Duodenal mucosa (tissue), 2 donors: ENCODE results near the gene MMP28.

Experiments used
- H3K27ac ChIP-seq: one replicate; pipeline ENCODE4 v1.7.0; 2013; ENCODE audit warnings: low read depth, low read length
- H3K27me3 ChIP-seq, 2 donors: one replicate each; pipeline ENCODE4 v1.7.0; 2013; ENCODE audit warnings: low read length in 2 of 2, control low read depth in 1 of 2; ENCODE audit not compliant: insufficient read depth in 2 of 2, control insufficient read depth in 1 of 2
- H3K36me3 ChIP-seq, 2 donors: one replicate each; pipeline ENCODE4 v1.7.0; 2013; ENCODE audit warnings: low read length in 2 of 2, control low read depth in 1 of 2; ENCODE audit not compliant: insufficient read depth in 2 of 2, control insufficient read depth in 1 of 2
- H3K4me1 ChIP-seq, 2 donors: one replicate each; pipeline ENCODE4 v1.7.0; 2013; ENCODE audit warnings: low read length in 2 of 2, control low read depth in 1 of 2; ENCODE audit not compliant: insufficient read depth in 2 of 2, control insufficient read depth in 1 of 2
- H3K4me3 ChIP-seq, 2 donors: one replicate each; pipeline ENCODE4 v1.7.0; 2013; ENCODE audit warnings: low read length in 2 of 2, low read depth in 1 of 2
- H3K9ac ChIP-seq, 2 donors: one replicate each; pipeline ENCODE4 v1.7.0; 2013; ENCODE audit warnings: low read length in 2 of 2, low read depth in 1 of 2
- H3K9me3 ChIP-seq, 2 donors: one replicate each; pipeline ENCODE4 v1.7.0; 2013; ENCODE audit warnings: low read length in 2 of 2, control low read depth in 1 of 2; ENCODE audit not compliant: control insufficient read depth in 1 of 2

MMP28 gene

DNA sequence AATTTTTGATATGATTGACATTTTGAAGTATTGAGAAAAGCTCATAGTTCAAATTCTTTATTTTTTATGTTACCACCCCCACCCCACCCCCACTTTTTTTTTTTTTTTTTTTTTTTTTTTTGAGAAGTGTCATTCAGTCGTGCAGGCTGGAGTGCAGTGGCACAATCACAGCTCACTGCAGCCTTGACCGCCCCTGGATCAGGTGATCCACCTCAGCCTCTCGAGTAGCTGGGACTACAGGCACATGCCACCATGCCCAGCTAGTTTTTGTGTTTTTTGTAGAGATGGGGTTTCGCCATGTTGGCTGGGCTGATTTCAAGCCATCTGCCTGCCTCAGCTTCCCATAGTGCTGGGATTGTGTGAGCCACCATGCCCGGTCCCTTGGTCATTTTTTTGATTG is 21.3 kb upstream of the MMP28 start:
- Histone ChIP-seq H3K4me3 (no peak overlapping the region), H3K27me3 (no peaks in the 10 kb centered on the region), H3K27ac (no peak overlapping the region), H3K4me1 (peaks cover 4 to 7% of the 10 kb centered on the region in 2 donors), H3K9ac (no peak overlapping the region), H3K9me3 (no peaks in the 10 kb centered on the region), H3K36me3 (peaks cover 6 to 34% of the 10 kb centered on the region in 2 donors)

DNA sequence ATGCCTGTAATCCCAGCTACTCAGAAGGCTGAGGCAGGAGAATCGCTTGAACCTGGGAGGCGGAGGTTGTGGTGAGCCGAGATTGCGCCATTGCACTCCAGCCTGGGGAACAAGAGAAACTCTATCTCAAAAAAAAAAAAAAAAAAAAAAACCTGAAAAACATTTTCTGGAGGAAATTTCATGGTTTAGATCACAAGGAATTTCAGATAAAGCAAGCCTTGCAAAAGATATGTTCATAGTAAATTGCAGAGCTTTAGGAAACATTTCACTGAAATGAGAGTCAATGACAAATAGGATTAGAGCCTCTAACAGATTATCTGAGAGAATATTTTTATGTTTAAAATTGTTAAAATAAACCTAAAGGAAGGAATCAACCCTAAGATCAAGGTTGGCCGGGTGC is 17.0 kb upstream of the MMP28 start:
- Histone ChIP-seq H3K9ac (no peak overlapping the region), H3K36me3 (peaks cover 0 to 6% of the 10 kb centered on the region in 2 donors), H3K4me3 (no peak overlapping the region), H3K27me3 (no peaks in the 10 kb centered on the region), H3K27ac (no peak overlapping the region), H3K4me1 (peaks cover 24 to 28% of the 10 kb centered on the region in 2 donors), H3K9me3 (no peaks in the 10 kb centered on the region)

DNA sequence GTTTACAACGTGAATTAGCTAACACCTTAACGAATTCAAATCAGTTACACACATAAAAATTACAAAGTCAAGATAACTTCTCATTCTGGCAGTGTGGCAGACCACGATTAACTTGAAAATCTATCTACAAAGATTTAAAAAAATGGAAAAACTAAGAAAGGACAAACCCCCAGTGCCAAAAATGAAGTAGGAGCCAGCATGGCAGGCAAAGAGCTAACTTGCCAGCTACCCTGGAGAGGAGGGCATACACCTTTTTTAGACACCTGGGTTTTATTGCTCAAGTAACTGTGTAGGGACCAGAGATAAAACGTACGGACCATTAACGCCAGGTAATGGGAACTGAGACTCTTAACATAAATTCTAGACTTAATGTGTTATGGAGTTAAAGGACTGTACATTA is 16.3 kb upstream of the MMP28 start:
- Histone ChIP-seq H3K27ac (no peak overlapping the region), H3K9ac (no peak overlapping the region), H3K36me3 (no peaks in the 10 kb centered on the region), H3K27me3 (no peaks in the 10 kb centered on the region), H3K4me1 (peaks cover 24 to 28% of the 10 kb centered on the region in 2 donors), H3K4me3 (no peak overlapping the region), H3K9me3 (no peaks in the 10 kb centered on the region)

DNA sequence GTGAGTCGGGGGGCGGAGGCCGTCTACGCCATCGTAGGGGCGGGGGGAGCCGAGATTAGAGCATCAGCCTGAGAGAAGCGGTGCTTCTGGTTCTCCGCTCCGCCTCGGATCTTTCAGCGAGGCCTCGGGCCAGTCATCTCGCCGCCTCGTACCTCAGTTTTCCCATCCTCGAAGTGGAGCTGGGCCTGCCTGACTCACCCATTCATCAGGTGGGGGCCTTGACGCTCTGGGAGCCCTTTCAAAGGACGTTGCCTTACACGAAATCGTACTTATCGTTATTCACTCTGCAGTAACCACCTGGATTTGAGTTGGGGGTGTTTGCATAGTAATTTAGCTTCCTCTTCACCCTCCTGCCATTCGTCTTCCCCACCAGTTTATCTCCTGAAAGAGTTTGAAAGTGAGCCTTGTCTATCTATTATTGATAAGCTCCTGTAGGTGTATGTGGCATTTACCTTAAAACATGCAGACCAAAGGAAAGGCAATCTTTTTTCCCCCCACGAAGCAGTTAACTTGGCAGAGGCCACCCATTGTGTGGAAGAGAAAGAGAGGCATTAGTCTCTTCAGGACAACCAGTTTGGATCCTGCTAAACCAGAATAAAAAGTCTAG is 14.5 kb upstream of the MMP28 start:
- H3K27me3 ChIP-seq, result no peaks in the 10 kb centered on the region
- H3K27ac ChIP-seq, result peak overlapping the region; percentile 95
- peak overlapping the region; percentile 59 to 82 for H3K9ac ChIP-seq
- no peaks in the 10 kb centered on the region for H3K36me3 ChIP-seq
- H3K9me3 ChIP-seq, result no peaks in the 10 kb centered on the region
- peak overlapping the region; percentile 87 to 96 for H3K4me3 ChIP-seq
- peaks cover 24 to 28% of the 10 kb centered on the region in 2 donors for H3K4me1 ChIP-seq

DNA sequence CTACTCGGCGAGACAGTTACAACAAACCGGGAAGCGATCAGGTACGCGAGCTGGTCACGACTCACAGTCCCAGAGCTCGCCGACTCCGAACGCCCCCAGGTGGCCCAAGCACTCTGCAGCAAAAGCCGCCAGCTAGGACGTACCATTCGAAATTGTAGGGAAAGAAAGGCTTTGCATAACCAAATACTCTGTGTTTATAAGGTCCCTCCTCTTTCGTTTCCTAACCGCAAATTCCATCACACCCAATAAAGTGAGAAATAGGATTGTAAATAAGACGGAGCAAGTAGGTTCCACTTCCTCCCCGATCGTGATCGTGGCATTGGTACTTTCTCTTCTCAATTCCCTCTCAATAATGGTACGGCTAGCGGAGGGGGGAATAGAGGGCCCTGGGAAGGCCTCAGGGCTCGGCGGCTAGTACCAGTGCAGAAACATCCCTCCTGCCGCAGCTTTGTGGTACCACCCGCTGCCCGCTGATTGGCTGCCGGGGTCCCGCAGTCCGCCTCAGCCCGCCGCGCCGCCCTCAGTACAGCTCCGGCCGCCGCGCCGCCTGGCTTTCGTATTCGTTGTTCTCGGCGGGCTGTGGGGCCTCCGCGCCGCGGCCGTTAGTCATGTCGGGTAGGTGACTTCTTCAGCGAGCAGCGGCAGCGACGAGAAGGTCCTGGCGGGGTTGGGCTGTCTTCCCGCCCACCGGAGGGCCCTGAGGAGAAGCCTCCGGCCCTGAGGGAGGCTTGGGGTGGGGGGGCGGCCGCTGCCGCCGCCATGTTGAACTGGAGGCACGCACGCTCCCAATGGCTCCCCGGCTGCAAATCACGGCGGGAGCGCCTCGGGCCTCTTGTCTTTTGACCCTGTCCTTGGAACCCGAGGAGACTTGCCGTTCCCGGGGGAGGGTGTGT is 13.8 kb upstream of the MMP28 start, which contains the start of gene TAF15:
TSS of gene TAF15 (plus strand) at position 523 of the 893 bp plus-strand sequence. CDS start at position 609, 86 bp downstream.
- peaks cover 24 to 28% of the 10 kb centered on the region in 2 donors for H3K4me1 ChIP-seq
- no peaks in the 10 kb centered on the region for H3K36me3 ChIP-seq
- peak within 1 kb of the TSS; percentile 87 to 96 for H3K4me3 ChIP-seq
- H3K9me3 ChIP-seq, result no peaks in the 10 kb centered on the region
- H3K27ac ChIP-seq, result peak within 1 kb of the TSS; percentile 95
- H3K27me3 ChIP-seq, result no peaks in the 10 kb centered on the region
- peak within 1 kb of the TSS; percentile 68 to 82 for H3K9ac ChIP-seq

DNA sequence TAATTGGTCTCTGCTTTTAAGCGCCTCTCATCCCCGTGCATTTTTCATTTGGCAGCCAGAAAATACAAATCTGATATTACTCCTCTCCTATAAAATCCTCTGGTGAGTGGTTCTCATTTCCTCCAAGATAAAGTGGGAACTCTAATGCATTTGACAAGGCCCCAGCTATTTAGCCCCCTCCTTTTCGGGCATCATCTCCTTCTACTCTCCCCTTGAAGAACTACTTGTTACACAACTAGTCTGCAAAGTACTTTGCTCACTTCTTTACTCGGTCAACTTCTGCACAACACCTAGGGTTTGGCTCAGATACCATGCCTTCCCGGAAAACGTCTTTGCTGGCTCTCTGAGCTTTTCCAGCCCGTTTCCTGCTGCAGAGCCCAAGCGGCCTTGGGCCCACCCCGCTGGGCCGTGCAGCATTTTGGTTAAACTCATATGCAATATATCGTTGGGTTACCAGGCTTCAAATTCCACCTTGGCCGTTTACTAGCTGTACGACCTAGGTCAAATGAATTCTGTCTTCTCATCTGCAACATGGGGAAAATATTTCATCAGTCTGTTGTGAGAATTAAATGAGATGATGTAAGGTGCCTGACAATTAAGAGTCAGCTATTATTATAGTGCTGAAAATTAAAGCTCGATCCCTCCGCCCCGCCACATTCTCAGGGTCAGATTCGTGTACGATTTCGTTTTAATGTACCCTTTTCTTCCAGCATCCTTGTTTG is 13.0 kb upstream of the MMP28 start:
- peak overlapping the region; percentile 68 to 82 for H3K9ac ChIP-seq

DNA sequence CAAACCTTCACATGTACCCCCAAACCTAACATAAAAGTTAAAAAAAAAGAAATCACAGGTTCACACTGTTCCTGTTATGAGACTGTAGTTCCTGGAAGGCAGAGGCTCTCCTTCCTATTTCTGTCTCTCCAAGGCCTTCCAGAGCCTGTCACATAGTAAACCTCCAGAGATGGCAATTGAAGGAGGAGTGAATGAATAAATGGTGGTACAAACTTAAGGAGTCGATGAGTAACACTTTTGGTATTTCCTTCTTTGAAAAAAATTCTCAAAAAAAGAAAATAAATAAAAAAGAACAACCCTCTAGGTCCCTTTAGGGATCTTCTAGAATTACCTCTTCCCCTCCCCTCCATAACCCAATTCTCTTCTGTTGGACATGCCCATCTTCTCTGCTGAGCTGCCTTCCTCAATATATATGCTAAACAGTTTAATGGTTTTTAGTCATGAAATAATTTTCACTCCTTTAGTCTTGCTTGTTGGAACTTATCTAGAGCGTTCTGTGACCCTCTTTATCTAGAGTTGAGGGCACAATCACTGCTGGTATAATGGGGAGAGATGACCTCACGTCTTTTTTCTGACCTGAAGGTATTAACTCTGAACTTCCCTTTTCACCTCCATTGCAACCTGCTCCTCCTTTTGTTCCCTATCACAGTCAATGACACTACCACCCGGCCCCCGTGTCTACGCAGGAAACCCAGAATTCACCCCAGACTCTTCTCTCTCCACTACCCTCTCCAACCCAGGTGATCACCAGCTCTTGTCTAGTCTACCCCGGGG is 12.1 kb upstream of the MMP28 start:
- Histone ChIP-seq H3K4me1 (peaks cover 24 to 28% of the 10 kb centered on the region in 2 donors), H3K27me3 (no peaks in the 10 kb centered on the region), H3K27ac (no peak overlapping the region), H3K9ac (no peak overlapping the region), H3K36me3 (no peaks in the 10 kb centered on the region), H3K9me3 (no peaks in the 10 kb centered on the region), H3K4me3 (no peak overlapping the region)

More for the DNA sequence above, 13.0 kb upstream of the MMP28 start:
- Histone ChIP-seq H3K27ac (no peak overlapping the region), H3K4me3 (peak overlapping the region; percentile 87 to 96), H3K27me3 (no peaks in the 10 kb centered on the region), H3K36me3 (no peaks in the 10 kb centered on the region), H3K4me1 (peaks cover 24 to 28% of the 10 kb centered on the region in 2 donors), H3K9me3 (no peaks in the 10 kb centered on the region)

DNA sequence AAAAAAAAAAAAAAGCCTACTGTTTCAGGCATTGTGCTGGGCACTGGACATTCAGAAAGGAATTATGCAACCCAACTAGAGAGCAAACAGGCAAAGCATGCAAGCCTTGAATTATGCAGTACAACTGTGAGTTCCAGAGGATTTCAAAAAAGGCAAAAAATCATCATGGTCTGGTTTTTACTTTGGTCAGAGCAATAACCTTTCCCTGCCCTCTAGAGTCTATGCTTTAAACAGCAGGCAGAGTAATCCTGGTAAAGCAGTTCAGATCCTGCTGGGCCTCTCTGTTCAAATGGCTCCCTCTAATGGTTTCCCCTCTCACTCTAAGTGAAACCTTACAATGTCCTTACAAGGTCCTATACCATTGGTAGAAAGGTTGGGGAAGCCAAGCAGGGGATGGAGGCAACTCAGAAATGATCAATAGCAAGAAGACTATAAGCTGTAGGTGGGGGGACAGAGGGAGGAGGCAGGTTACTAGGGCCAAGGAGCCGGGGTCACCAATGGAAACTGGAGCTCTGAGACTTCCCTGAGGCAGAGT is 9.3 kb upstream of the MMP28 start:
- H3K4me1 ChIP-seq, result peaks cover 8 to 9% of the 10 kb centered on the region in 2 donors
- H3K27ac ChIP-seq, result no peak overlapping the region
- H3K9me3 ChIP-seq, result no peaks in the 10 kb centered on the region
- no peaks in the 10 kb centered on the region for H3K36me3 ChIP-seq
- H3K27me3 ChIP-seq, result no peaks in the 10 kb centered on the region
- no peak overlapping the region for H3K4me3 ChIP-seq
- no peak overlapping the region for H3K9ac ChIP-seq

DNA sequence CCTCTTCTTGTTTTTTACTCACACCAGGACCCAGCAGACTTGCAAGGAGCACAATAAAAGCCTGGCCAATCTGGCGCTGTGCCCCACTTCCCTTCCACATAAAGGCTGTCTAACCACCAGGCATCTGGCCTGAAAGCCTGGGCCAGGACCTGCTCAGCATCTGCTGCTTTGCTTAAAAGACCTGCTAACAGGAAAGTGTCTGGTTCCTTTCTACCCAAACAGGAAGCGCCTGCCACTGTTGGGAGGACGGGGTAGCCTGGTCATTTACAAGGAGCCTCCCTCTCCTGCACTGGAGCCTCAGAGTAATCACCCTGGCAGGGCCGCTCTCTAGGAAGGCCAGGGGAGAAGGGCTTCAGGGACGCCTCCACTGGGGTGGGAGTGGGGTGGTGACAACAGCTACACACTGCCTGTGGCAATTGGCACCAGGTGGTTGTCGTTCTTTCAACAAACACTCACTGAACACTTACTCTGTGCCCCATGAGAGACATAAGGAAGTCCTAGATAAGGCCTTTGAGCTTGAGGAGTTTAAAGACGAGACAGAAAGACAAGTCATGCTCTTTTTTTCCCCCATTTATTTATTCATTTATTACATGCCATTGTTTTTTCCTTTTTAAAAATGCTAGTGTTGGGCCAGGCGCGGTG is 6.3 kb upstream of the MMP28 start:
- H3K4me3 ChIP-seq, result no peak overlapping the region
- peaks cover 3 to 8% of the 10 kb centered on the region in 2 donors for H3K4me1 ChIP-seq
- no peak overlapping the region for H3K27ac ChIP-seq
- H3K9me3 ChIP-seq, result no peaks in the 10 kb centered on the region
- no peaks in the 10 kb centered on the region for H3K36me3 ChIP-seq
- H3K9ac ChIP-seq, result no peak overlapping the region
- H3K27me3 ChIP-seq, result peaks cover 3 to 6% of the 10 kb centered on the region in 2 donors
